HEK293T (cell line): Measurements from ENCODE around the gene PLA2G4A.

ENCODE experiments used
- BHLHE40 ChIP-seq: fragments of 450-650 bp; IDR thresholded peaks from 2 replicates; pipeline ENCODE4 v1.6.1; 2016; ENCODE audit warnings: mild to moderate bottlenecking, moderate library complexity, borderline replicate concordance
- CTBP1 ChIP-seq: fragments of 450-650 bp; IDR thresholded peaks from 2 replicates; pipeline ENCODE4 v1.6.1; 2016; ENCODE audit warnings: borderline replicate concordance
- ELF4 ChIP-seq: fragments of 450-650 bp; IDR thresholded peaks from 2 replicates; pipeline ENCODE4 v1.6.1; 2017; ENCODE audit warnings: antibody characterized with exemption
- FOXA1 ChIP-seq: fragments of 450-650 bp; IDR thresholded peaks from 2 replicates; pipeline ENCODE4 v1.6.1; 2016; ENCODE audit warnings: mild to moderate bottlenecking
- FOXK2 ChIP-seq: fragments of 450-650 bp; IDR thresholded peaks from 2 replicates; pipeline ENCODE4 v1.6.1; 2016; ENCODE audit warnings: mild to moderate bottlenecking
- FOXM1 ChIP-seq: fragments of 450-650 bp; IDR thresholded peaks from 2 replicates; pipeline ENCODE4 v1.6.1; 2017; ENCODE audit warnings: mild to moderate bottlenecking, borderline replicate concordance
- HDGF ChIP-seq: fragments of 450-650 bp; IDR thresholded peaks from 2 replicates; pipeline ENCODE4 v1.6.1; 2017; ENCODE audit warnings: antibody characterized with exemption, borderline replicate concordance
- LEF1 ChIP-seq: fragments of 450-650 bp; IDR thresholded peaks from 2 replicates; pipeline ENCODE4 v1.6.1; 2017; ENCODE audit warnings: mild to moderate bottlenecking, borderline replicate concordance
- NFRKB ChIP-seq: fragments of 450-650 bp; IDR thresholded peaks from 2 replicates; pipeline ENCODE4 v1.6.1; 2016; ENCODE audit warnings: mild to moderate bottlenecking, moderate library complexity
- PKNOX1 ChIP-seq: fragments of 450-650 bp; IDR thresholded peaks from 2 replicates; pipeline ENCODE4 v1.6.1; 2016
- SP1 ChIP-seq: fragments of 450-650 bp; IDR thresholded peaks from 2 replicates; pipeline ENCODE4 v1.6.1; 2017
- TARDBP ChIP-seq: fragments of 450-650 bp; IDR thresholded peaks from 2 replicates; pipeline ENCODE4 v1.6.1; 2016
- ZNF384 ChIP-seq: fragments of 450-650 bp; IDR thresholded peaks from 2 replicates; pipeline ENCODE4 v1.6.1; 2016

GRCh38 chr1:186872291-186872690 is 43.5 kb downstream of the PLA2G4A start:
- TF ChIP-seq BHLHE40 (no peak), TARDBP (no peak), FOXM1 (no peak), SP1 (no peak), LEF1 (no peak), CTBP1 (no peak), PKNOX1 (no peak), NFRKB (no peak), ELF4 (no peak), ZNF384 (no peak), FOXK2 (no peak), HDGF (no peak), FOXA1 (no peak)
